Muscle of arm (tissue), 14 donors: ENCODE results near the gene TSSK3. TPM values are rescaled to one million over a fixed set of nuclear protein-coding genes. Genes with fewer than 3 reads are reported as not detected.

Source experiments
- DNase-seq: peaks from one replicate; pipeline ENCODE4 v3.0.0-alpha.2; 2013
- long read RNA-seq, 11 donors: transcript quantifications; one replicate each; lab custom pipeline, GENCODE V29; 2026
- polyA plus RNA-seq, 12 donors: library from polyadenylated mRNA; unstranded; fragments of 120-200 nt; gene quantifications; one replicate each; pipeline ENCODE4 v1.2.1, GENCODE V29; 2013; ENCODE audit not compliant: insufficient read length in 12 of 12

Gene TSSK3
- 1 to 10 TPM in 10 of 12 donors, not detected in 2; 1.2 to 6.5 (median 2.9) TPM for polyA plus RNA-seq
- long read RNA-seq, donor 1, partial matches to known transcripts = 0 of 1 reads
- long read RNA-seq, donor 1, other reads (novel, unspliced or antisense) = 0 of 1 reads
- long read RNA-seq, donor 2 = 0 reads
- long read RNA-seq, donor 3 = 0 reads
- long read RNA-seq, donor 4 = 0 reads
- long read RNA-seq, donor 5, partial matches to known transcripts = 0 of 30 reads
- long read RNA-seq, donor 5, other reads (novel, unspliced or antisense) = 30 of 30 reads
- long read RNA-seq, donor 6 = 0 reads
- long read RNA-seq, donor 7 = 0 reads
- long read RNA-seq, donor 8, partial matches to known transcripts = 12 of 13 reads
- long read RNA-seq, donor 8, other reads (novel, unspliced or antisense) = 0 of 13 reads
- long read RNA-seq, donor 9 = 0 reads
- long read RNA-seq, donor 10 = 0 reads
- long read RNA-seq, donor 11 = 0 reads

- DNase-seq = no peak
Observed at GRCh38 chr1:32362474-32363313, at the start of gene TSSK3, which contains the start of gene FAM229A. Gene TSSK3 (plus strand): TSS chr1:32362539. CDS start chr1:32362702, 163 bp downstream. Gene FAM229A (minus strand): TSS chr1:32362485. CDS start chr1:32362091, 394 bp downstream.

- DNase-seq = no peak
Observed at GRCh38 chr1:32316903-32317277, 45.4 kb upstream of the TSSK3 start.

GRCh38 chr1:32318127-32318869 lies 44.0 kb upstream of the TSSK3 start:
- DNase-seq = no peak

- no peak for DNase-seq
Observed at GRCh38 chr1:32321712-32322291, 40.5 kb upstream of the TSSK3 start.

GRCh38 chr1:32327204-32327603 lies 35.1 kb upstream of the TSSK3 start:
- no peak for DNase-seq

- DNase-seq = no peak
Observed at GRCh38 chr1:32329931-32330466, 32.3 kb upstream of the TSSK3 start.

GRCh38 chr1:32330558-32331151 lies 31.7 kb upstream of the TSSK3 start:
- no peak for DNase-seq

GRCh38 chr1:32331549-32331948 lies 30.8 kb upstream of the TSSK3 start:
- DNase-seq = no peak

GRCh38 chr1:32332290-32333079 lies 29.9 kb upstream of the TSSK3 start:
- DNase-seq = no peak

GRCh38 chr1:32333251-32333963 lies 28.9 kb upstream of the TSSK3 start:
- no peak for DNase-seq

GRCh38 chr1:32334274-32334861 lies 28.0 kb upstream of the TSSK3 start:
- DNase-seq = no peak

GRCh38 chr1:32334864-32335534 lies 27.3 kb upstream of the TSSK3 start:
- DNase-seq = no peak

GRCh38 chr1:32335535-32335789 lies 26.9 kb upstream of the TSSK3 start:
- no peak for DNase-seq

GRCh38 chr1:32335790-32336590 lies 26.3 kb upstream of the TSSK3 start, which contains the start of gene MARCKSL1:
Gene MARCKSL1 (minus strand): TSS chr1:32336233. CDS start chr1:32336033, 200 bp downstream.
- peak; percentile 73 for DNase-seq

GRCh38 chr1:32336591-32336932 lies 25.8 kb upstream of the TSSK3 start:
- no peak for DNase-seq

GRCh38 chr1:32336963-32337675 lies 25.2 kb upstream of the TSSK3 start:
- DNase-seq = no peak
